ENCODE data around the gene THAP5.

DNA sequence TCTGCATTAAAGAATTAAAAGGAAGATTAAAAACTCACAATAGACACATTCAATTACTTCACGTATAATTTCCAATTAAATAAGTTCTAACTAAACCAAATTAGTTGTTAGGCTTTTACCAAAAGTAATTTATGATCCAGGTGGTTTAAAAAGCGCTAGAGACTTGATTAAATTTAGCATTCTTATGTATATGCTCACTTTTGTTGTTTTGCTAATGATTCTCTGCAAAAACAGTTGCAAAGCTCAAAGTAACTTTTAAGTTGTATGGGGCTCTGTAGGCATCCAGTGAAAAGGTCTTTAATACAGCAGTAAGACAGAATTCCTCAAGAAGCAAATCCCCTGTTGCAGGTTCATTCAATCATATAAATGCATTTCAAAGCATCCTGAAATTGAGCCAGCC is 28.0 kb downstream of the THAP5 start:
- TF ChIP-seq, protein P1, sequence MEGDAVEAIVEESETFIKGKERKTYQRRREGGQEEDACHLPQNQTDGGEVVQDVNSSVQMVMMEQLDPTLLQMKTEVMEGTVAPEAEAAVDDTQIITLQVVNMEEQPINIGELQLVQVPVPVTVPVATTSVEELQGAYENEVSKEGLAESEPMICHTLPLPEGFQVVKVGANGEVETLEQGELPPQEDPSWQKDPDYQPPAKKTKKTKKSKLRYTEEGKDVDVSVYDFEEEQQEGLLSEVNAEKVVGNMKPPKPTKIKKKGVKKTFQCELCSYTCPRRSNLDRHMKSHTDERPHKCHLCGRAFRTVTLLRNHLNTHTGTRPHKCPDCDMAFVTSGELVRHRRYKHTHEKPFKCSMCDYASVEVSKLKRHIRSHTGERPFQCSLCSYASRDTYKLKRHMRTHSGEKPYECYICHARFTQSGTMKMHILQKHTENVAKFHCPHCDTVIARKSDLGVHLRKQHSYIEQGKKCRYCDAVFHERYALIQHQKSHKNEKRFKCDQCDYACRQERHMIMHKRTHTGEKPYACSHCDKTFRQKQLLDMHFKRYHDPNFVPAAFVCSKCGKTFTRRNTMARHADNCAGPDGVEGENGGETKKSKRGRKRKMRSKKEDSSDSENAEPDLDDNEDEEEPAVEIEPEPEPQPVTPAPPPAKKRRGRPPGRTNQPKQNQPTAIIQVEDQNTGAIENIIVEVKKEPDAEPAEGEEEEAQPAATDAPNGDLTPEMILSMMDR (IDR thresholded peaks at IDR 0.05) = no peak
- TF ChIP-seq POLR2A (IDR thresholded peaks at IDR 0.05) = no peak
